Neural cell (in vitro differentiated cells): ENCODE measurements around the gene QKI. TPM values are rescaled to one million over a fixed set of nuclear protein-coding genes. Genes with fewer than 3 reads are reported as not detected.

Experiments used
- H2AFZ ChIP-seq: fragments of 200-600, 300-800 bp; sonication (generic), shearing (Covaris generic); 2 replicates; pipeline ENCODE4 v1.6.0; 2014; ENCODE audit warnings: low read depth, mild to moderate bottlenecking, antibody characterized with exemption, low read length, moderate library complexity
- H3F3A ChIP-seq: fragments of 200-600 bp; shearing (Covaris generic); 2 replicates; pipeline ENCODE4 v1.6.1; 2016; ENCODE audit warnings: mild to moderate bottlenecking, moderate library complexity, mixed read lengths, antibody characterized with exemption, low read length; ENCODE audit not compliant: insufficient read depth, poor library complexity, severe bottlenecking
- H3K27ac ChIP-seq: fragments of 200-600, 300-800 bp; sonication (generic), shearing (Covaris generic); 2 replicates; pipeline ENCODE4 v1.5.1; 2014; ENCODE audit warnings: mild to moderate bottlenecking, low read length, moderate library complexity
- H3K27me3 ChIP-seq: fragments of 300-800, 200-600 bp; sonication (generic), shearing (Covaris generic); 2 replicates; pipeline ENCODE4 v1.6.0; 2014; ENCODE audit warnings: mild to moderate bottlenecking, low read depth, low read length, moderate library complexity; ENCODE audit not compliant: insufficient read depth
- H3K36me3 ChIP-seq: fragments of 300-800, 200-600 bp; sonication (generic), shearing (Covaris generic); 2 replicates; pipeline ENCODE4 v1.5.1; 2014; ENCODE audit warnings: mild to moderate bottlenecking, antibody characterized with exemption, low read length, moderate library complexity; ENCODE audit not compliant: insufficient read depth
- H3K4me2 ChIP-seq: fragments of 300-800, 200-600 bp; sonication (generic), shearing (Covaris generic); 2 replicates; pipeline ENCODE4 v1.6.0; 2014; ENCODE audit warnings: mild to moderate bottlenecking, low read length
- H3K4me3 ChIP-seq: fragments of 300-800, 200-600 bp; sonication (generic), shearing (Covaris generic); 2 replicates; pipeline ENCODE4 v1.5.1; 2014; ENCODE audit warnings: mild to moderate bottlenecking, low read length, moderate library complexity
- H3K79me2 ChIP-seq: fragments of 200-600 bp; shearing (Covaris generic); replicated peaks from 2 replicates; pipeline ENCODE4 v1.6.0; 2014; ENCODE audit warnings: mild to moderate bottlenecking, low read length, moderate library complexity; ENCODE audit not compliant: insufficient read depth
- H3K9ac ChIP-seq: fragments of 300-800, 200-600 bp; sonication (generic), shearing (Covaris generic); 2 replicates; pipeline ENCODE4 v1.6.1; 2016; ENCODE audit warnings: mild to moderate bottlenecking, low read length, mixed read lengths
- H3K9me2 ChIP-seq: fragments of 200-600 bp; shearing (Covaris generic); 2 replicates; pipeline ENCODE4 v1.6.1; 2016; ENCODE audit warnings: mild to moderate bottlenecking, low read length, mixed read lengths; ENCODE audit not compliant: insufficient read depth
- H3K9me3 ChIP-seq: fragments of 200-600, 300-800 bp; sonication (generic), shearing (Covaris generic); 2 replicates; pipeline ENCODE4 v1.6.1; 2016; ENCODE audit warnings: mild to moderate bottlenecking, mixed run types, low read length, moderate library complexity, mixed read lengths
- H4K20me1 ChIP-seq: fragments of 200-600 bp; shearing (Covaris generic); 2 replicates; pipeline ENCODE4 v1.6.1; 2016; ENCODE audit warnings: mild to moderate bottlenecking, mixed run types; ENCODE audit not compliant: insufficient read depth
- CTCF ChIP-seq: fragments of 450-650 bp; IDR thresholded peaks from 2 replicates; pipeline ENCODE4 v1.5.1; 2014; ENCODE audit warnings: antibody characterized with exemption, mild to moderate bottlenecking, moderate library complexity; ENCODE audit not compliant: poor library complexity, severe bottlenecking
- EP300 ChIP-seq: fragments of 450-650 bp; conservative IDR thresholded peaks from 2 replicates; pipeline ENCODE4 v1.6.1; 2014; ENCODE audit warnings: antibody characterized with exemption, mild to moderate bottlenecking, moderate library complexity; ENCODE audit not compliant: poor library complexity, severe bottlenecking
- EZH2 ChIP-seq: fragments of 200-600, 300-800 bp; shearing (Covaris generic), sonication (generic); IDR thresholded peaks from 2 replicates; pipeline ENCODE4 v1.6.1; 2014; ENCODE audit warnings: antibody characterized with exemption, low read length, borderline replicate concordance, mild to moderate bottlenecking; ENCODE audit not compliant: insufficient read depth, poor library complexity, severe bottlenecking
- MXI1 ChIP-seq: fragments of 450-650 bp; conservative IDR thresholded peaks from 2 replicates; pipeline ENCODE4 v1.6.1; 2014; ENCODE audit warnings: antibody characterized with exemption, mild to moderate bottlenecking; ENCODE audit not compliant: poor library complexity, severe bottlenecking
- POLR2AphosphoS5 ChIP-seq: IDR thresholded peaks from 2 replicates; pipeline ENCODE4 v1.6.1; 2012
- RAD21 ChIP-seq: fragments of 450-650 bp; conservative IDR thresholded peaks from 2 replicates; pipeline ENCODE4 v1.6.1; 2014; ENCODE audit warnings: antibody characterized with exemption, mild to moderate bottlenecking, moderate library complexity
- REST ChIP-seq: IDR thresholded peaks from 2 replicates; pipeline ENCODE4 v1.6.1; 2012; ENCODE audit warnings: borderline replicate concordance
- SMC3 ChIP-seq: fragments of 450-650 bp; conservative IDR thresholded peaks from 2 replicates; pipeline ENCODE4 v1.6.1; 2014; ENCODE audit warnings: antibody characterized with exemption, mild to moderate bottlenecking, moderate library complexity; ENCODE audit not compliant: poor library complexity
- TAF1 ChIP-seq: IDR thresholded peaks from 2 replicates; pipeline ENCODE4 v1.6.1; 2012; ENCODE audit warnings: low read depth
- polyA plus RNA-seq: library from polyadenylated mRNA; depleted of rRNA; stranded (reverse); fragments of >200 nt; gene quantifications from 2 replicates; pipeline ENCODE4 v1.2.3, GENCODE V29; 2014

The QKI gene
- polyA plus RNA-seq, 1 donor from 2014 or later = 39.0 TPM

- no peak for TF ChIP-seq TAF1
- no peak for TF ChIP-seq MXI1
- no peak for TF ChIP-seq RAD21
- Histone ChIP-seq H3K4me2 (no peak overlapping the region), H3K4me3 (no peak overlapping the region), H3K36me3 (no peaks in the 10 kb centered on the region), H3K9me2 (no peaks in the 10 kb centered on the region), H3K9ac (no peak overlapping the region), H3K27ac (no peak overlapping the region), H3K27me3 (no peaks in the 10 kb centered on the region), H3F3A (no peaks in the 10 kb centered on the region), H2AFZ (no peak overlapping the region), H3K79me2 (no peaks in the 10 kb centered on the region), H3K9me3 (no peaks in the 10 kb centered on the region), H4K20me1 (no peaks in the 10 kb centered on the region)
Measured at GRCh38 chr6:163367497-163368183, 46.9 kb upstream of the QKI start.

- H3K9me3 ChIP-seq = no peaks in the 10 kb centered on the region
- no peaks in the 10 kb centered on the region for H3K27me3 ChIP-seq
- TF ChIP-seq RAD21 (no peak), EZH2 (no peak), MXI1 (no peak), CTCF (no peak), REST (no peak), POLR2AphosphoS5 (no peak), EP300 (no peak), SMC3 (no peak), TAF1 (no peak)
- H3K36me3 ChIP-seq = no peaks in the 10 kb centered on the region
- no peaks in the 10 kb centered on the region for H3F3A ChIP-seq
- H4K20me1 ChIP-seq = no peaks in the 10 kb centered on the region
- H3K4me3 ChIP-seq = no peak overlapping the region
- H2AFZ ChIP-seq = no peak overlapping the region
- H3K9ac ChIP-seq = no peak overlapping the region
- H3K27ac ChIP-seq = no peak overlapping the region
- no peaks in the 10 kb centered on the region for H3K9me2 ChIP-seq
- H3K4me2 ChIP-seq = no peak overlapping the region
- H3K79me2 ChIP-seq = no peaks in the 10 kb centered on the region
Measured at GRCh38 chr6:163369141-163369540, 45.4 kb upstream of the QKI start.
